HG03280 (cell line): Measurements from ENCODE around the gene ENKUR.

Source experiments
- ATAC-seq: cut with Tn5 transposase; IDR thresholded peaks from one replicate; pipeline ENCODE4 v1.9.1; 2021; ENCODE audit warnings: mild to moderate bottlenecking, moderate library complexity; ENCODE audit not compliant: unreplicated experiment

Gene ENKUR

DNA sequence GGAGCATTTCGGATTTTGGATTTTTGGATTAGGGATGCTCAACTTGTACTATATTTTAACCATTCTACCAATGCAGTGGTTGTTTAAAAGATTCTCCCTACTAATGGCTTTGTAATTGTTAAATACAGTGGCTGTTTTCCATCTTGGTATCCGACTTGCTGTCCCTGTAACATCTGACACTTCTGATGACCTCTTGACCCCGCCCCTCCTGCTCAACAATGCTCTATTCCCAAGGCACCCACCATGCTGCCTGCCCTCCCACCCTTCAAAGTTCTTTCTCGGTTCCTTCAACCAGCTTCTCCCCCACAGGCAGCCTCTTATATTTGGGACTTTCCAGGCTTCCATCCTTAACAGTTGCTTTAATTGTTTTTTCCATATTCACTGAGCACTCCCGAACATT is 65.5 kb downstream of the ENKUR start:
- no peak for ATAC-seq

DNA sequence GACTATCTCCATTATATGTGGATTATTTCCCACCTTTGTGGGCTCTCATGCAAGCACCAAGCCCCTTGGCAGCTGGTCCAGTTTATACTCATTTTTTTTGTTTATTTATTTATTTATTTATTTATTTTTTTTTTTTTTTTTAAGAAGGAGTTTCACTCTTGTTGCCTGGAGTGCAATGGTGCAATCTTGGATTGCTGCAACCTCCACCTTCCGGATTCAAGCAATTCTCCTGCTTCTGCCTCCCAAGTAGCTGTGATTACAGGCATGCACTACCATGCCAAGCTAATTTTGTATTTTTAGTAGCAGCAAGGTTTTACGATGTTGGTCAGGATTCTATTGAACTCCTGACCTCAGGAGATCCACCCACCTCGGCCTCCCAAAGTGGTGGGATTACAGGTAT is 66.3 kb downstream of the ENKUR start:
- no peak for ATAC-seq

DNA sequence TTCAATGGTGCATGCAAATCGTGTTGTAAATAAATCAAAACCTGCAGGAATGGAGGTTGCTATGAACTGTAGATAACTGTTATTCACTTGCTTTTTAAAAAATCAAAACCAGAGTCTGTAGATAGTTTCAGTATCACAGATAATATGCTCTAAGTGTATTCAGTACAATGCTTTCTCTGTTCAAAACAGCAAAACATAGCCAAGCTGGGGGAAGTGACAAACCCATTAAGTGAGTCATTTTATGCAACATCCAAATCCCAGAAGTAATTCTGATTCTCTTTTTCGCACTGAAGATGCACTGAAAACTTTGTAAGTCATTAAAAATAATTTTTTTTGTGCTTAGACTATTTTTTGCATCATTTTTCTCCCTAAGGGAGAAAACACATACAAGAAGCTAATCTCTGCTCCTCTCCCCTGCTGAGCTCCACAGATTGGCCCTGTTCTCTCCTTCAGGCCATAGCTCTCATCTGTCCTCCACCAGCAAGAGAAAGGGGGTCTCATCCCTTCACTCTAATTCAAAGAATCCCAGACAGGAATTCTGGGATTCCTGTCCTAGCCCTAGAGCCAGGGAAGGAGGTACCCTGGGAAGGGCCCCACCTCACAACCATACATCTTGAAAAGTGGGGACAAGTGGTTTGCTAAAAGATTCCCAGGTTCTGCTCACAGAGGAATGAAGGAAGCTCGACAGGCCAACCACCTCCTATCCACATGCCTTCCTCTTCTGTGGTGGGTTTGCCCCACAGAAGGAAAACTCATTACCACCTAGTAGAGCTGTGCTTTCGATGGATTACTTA is 68.5 kb downstream of the ENKUR start:
- ATAC-seq, result peak; percentile 75

DNA sequence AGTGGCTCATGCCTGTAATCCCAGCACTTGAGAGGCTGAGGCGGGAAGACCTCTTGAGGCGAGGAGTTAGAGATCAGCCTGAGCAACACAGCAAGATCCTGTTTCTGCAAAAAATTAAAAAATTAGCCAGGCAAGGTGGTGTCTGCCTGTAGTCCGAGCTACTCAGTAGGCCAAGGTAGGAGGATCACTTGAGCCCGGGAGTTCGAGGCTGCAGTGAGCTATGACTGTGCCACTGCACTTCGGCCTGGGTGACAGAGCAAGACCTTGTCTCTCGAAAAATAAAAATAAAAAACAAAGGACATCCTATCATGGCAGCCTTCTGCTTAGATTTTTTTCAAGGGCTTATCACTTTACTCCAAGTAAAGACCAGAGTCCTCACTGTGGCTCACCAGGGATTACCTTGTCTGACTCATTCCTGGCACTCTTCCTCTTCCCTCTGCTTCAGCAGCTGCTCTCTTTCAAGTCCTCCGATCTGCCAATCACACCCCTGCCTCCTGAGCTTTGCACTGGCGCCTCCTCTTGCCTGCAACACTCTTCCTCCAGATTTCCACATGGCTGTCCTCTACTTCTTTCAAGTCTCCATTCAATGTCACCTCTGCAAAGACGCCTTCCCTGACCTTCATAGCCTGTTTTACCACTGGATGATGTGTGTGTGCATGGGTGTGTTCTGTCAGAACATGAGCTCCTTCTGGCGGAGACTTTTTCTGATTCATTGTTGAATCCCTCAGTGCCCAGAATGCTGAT is 71.3 kb downstream of the ENKUR start:
- no peak for ATAC-seq

DNA sequence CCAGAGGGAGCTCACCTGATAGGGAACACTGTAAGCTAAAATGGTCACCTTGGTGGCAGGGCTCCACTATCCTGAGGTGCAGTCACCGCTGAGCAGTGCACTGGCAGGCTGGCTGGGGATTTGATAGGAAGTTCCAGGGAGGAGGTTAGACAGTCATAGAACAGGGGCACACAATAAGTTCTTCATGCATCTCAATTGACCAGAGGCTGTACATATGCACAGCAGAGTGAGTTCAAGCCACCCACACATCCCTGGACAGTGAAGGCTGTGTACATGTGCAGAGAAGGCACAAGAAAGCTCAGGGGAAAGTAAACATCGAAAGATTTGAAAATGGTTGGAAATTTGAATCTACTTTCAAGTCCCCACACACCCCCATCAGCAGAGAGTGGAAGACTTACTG is 77.4 kb downstream of the ENKUR start:
- no peak for ATAC-seq

DNA sequence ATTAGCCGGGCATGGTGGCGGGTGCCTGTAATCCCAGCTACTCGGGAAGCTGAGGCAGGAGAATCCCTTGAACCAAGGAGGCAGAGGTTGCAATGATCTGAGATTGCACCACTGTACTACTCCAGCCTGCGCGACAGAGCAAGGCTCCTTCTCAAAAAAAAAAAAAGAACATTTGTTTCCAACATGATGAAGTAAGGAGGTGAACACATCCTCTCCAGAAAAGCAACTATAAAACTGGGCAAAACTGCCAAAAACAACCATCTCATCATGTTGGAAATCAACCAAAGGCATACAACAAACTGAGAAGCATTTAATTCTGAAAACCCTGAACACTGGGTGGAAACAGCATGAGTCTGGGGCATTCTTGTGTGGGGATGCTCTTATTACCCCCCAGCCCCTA is 77.9 kb downstream of the ENKUR start:
- ATAC-seq, result no peak

DNA sequence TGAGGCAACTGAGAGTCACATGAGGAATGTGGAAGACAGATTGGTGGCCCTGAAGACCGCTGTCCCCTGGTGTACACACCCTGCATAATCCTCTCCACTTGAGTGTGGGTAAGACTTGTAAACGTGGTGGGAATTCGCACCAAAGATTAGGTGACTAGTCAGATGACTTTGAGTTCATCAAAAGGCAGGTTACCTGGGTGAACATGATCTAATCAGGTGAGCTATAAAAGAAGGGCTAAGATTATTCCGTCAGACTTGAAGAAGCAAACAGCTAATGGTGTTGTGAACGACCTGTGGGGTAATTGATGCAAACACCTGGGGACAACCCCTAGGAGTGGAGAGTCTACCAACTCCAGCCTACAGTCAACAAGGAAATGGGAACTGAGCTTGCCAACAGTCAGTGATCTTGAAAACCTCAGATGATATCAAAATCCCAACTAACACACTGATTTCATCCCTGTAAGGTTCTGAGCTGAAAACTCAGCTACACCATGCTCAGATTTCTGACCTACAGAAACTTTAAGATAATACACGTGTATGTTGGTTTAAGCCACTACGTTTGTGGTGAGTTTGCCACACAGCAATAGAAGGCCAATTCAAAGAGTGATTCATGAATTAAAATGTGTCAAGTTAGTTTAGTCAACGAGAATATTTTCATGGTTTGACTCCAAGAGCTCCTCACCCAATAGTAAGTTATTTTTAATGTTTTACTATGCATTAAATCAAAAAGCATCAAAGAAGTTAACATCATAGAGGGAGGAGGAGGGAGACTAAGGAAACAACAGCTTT is 80.3 kb downstream of the ENKUR start:
- ATAC-seq, result no peak
